Panc1 (cell line): ENCODE results near the gene EYS.

ENCODE experiments used
- POLR2AphosphoS5 ChIP-seq: IDR thresholded peaks from 2 replicates; pipeline ENCODE4 v1.6.1; 2012; ENCODE audit warnings: mild to moderate bottlenecking, low read depth, low read length, moderate library complexity
- SIN3A ChIP-seq: IDR thresholded peaks from 2 replicates; pipeline ENCODE4 v1.6.1; 2012; ENCODE audit warnings: low read depth, mild to moderate bottlenecking, low read length, moderate library complexity, borderline replicate concordance; ENCODE audit not compliant: insufficient read depth
- TCF7L2 ChIP-seq: IDR thresholded peaks from 2 replicates; pipeline ENCODE4 v1.6.1; 2011; ENCODE audit warnings: mild to moderate bottlenecking, low read depth, low read length, inconsistent platforms
- TF ChIP-seq, protein P1 (sequence below): fragments of 450-650 bp; IDR thresholded peaks from 2 replicates; pipeline ENCODE4 v1.5.1; 2017; ENCODE audit warnings: mild to moderate bottlenecking
- TF ChIP-seq, protein P2 (sequence below), 2 experiments: IDR thresholded peaks; 2 replicates each; pipeline ENCODE4 v1.6.1; 2011 to 2012; ENCODE audit warnings: low read depth in 2 of 2, control low read depth in 1 of 2, low read length in 1 of 2, mild to moderate bottlenecking in 1 of 2, moderate library complexity in 1 of 2; ENCODE audit not compliant: insufficient read depth in 1 of 2

DNA sequence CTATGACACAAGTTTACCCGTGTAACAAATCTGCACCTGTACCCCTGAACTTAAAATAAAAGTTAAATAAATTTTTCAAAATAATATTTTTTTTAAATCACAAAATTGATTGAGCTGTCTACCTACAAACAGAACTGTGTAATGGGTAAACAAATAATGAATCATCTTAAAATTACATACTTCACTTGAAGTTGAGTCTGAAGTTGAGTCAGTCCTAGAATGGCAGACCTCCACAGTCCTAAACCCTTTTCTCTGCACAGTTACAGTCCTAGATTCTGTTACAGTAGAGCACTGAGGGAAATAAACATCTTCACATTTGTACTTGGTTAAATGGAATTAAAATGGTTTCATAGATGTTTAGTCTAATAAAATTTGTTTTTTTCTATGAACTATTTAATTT is 1190.6 kb downstream of the EYS start:
- TF ChIP-seq, protein P1, sequence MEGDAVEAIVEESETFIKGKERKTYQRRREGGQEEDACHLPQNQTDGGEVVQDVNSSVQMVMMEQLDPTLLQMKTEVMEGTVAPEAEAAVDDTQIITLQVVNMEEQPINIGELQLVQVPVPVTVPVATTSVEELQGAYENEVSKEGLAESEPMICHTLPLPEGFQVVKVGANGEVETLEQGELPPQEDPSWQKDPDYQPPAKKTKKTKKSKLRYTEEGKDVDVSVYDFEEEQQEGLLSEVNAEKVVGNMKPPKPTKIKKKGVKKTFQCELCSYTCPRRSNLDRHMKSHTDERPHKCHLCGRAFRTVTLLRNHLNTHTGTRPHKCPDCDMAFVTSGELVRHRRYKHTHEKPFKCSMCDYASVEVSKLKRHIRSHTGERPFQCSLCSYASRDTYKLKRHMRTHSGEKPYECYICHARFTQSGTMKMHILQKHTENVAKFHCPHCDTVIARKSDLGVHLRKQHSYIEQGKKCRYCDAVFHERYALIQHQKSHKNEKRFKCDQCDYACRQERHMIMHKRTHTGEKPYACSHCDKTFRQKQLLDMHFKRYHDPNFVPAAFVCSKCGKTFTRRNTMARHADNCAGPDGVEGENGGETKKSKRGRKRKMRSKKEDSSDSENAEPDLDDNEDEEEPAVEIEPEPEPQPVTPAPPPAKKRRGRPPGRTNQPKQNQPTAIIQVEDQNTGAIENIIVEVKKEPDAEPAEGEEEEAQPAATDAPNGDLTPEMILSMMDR: no peak
- TF ChIP-seq POLR2AphosphoS5 (no peak), SIN3A (no peak), TCF7L2 (no peak)
- TF ChIP-seq, protein P2, sequence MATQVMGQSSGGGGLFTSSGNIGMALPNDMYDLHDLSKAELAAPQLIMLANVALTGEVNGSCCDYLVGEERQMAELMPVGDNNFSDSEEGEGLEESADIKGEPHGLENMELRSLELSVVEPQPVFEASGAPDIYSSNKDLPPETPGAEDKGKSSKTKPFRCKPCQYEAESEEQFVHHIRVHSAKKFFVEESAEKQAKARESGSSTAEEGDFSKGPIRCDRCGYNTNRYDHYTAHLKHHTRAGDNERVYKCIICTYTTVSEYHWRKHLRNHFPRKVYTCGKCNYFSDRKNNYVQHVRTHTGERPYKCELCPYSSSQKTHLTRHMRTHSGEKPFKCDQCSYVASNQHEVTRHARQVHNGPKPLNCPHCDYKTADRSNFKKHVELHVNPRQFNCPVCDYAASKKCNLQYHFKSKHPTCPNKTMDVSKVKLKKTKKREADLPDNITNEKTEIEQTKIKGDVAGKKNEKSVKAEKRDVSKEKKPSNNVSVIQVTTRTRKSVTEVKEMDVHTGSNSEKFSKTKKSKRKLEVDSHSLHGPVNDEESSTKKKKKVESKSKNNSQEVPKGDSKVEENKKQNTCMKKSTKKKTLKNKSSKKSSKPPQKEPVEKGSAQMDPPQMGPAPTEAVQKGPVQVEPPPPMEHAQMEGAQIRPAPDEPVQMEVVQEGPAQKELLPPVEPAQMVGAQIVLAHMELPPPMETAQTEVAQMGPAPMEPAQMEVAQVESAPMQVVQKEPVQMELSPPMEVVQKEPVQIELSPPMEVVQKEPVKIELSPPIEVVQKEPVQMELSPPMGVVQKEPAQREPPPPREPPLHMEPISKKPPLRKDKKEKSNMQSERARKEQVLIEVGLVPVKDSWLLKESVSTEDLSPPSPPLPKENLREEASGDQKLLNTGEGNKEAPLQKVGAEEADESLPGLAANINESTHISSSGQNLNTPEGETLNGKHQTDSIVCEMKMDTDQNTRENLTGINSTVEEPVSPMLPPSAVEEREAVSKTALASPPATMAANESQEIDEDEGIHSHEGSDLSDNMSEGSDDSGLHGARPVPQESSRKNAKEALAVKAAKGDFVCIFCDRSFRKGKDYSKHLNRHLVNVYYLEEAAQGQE (IDR thresholded peaks at IDR 0.05; ENCODE audit: insufficient read depth in 1 of 2, low read depth in 2 of 2, low read length in 1 of 2): no peak
